T-helper 1 cell treated with Interleukin-12 subunit alpha and Interleukin-12 subunit beta and Interleukin-4 antibody, amounts not matched to agents 30 μg/mL and 1 μg/mL, for 36 hours (primary cell): ENCODE measurements around the gene SERF2.
"Not testable (repeated sequence)": the region's sequence is repeated elsewhere in the genome, so short reads cannot be mapped to it uniquely, and the experiment has no call there.

Experiments
- H3K27ac Mint-ChIP-seq: one replicate; pipeline ENCODE4 v1.8.0; 2021; ENCODE audit warnings: mild to moderate bottlenecking, mixed read lengths
- H3K27me3 Mint-ChIP-seq: one replicate; pipeline ENCODE4 v1.8.0; 2021; ENCODE audit warnings: low read depth, mixed read lengths
- H3K36me3 Mint-ChIP-seq: one replicate; pipeline ENCODE4 v1.8.0; 2021; ENCODE audit warnings: low read depth, mixed read lengths
- H3K4me1 Mint-ChIP-seq: one replicate; pipeline ENCODE4 v1.8.0; 2021; ENCODE audit warnings: low read depth, mixed read lengths
- H3K4me3 Mint-ChIP-seq: one replicate; pipeline ENCODE4 v1.8.0; 2021; ENCODE audit warnings: mild to moderate bottlenecking, moderate library complexity, mixed read lengths
- H3K9me3 Mint-ChIP-seq: one replicate; pipeline ENCODE4 v1.8.0; 2021; ENCODE audit warnings: mixed read lengths

Gene SERF2

GRCh38 chr15:43791993-43792760 is at the start of gene SERF2:
Gene SERF2 (plus strand): TSS chr15:43792320. CDS start chr15:43792377, 57 bp downstream.
- Mint-ChIP-seq H3K27ac (peak within 1 kb of the TSS; percentile 90), H3K4me3 (peak within 1 kb of the TSS; percentile 88), H3K27me3 (no peaks in the 10 kb centered on the region), H3K36me3 (peaks cover 35% of the 10 kb centered on the region), H3K4me1 (peaks cover 28% of the 10 kb centered on the region), H3K9me3 (no peaks in the 10 kb centered on the region)

GRCh38 chr15:43746245-43746902 is 45.7 kb upstream of the SERF2 start, which contains the start of gene PDIA3:
Gene PDIA3 (plus strand): TSS chr15:43746438. CDS start chr15:43746540, 102 bp downstream.
- H3K36me3 Mint-ChIP-seq, H3K9me3 Mint-ChIP-seq, H3K27me3 Mint-ChIP-seq: not testable (repeated sequence)
- H3K27ac Mint-ChIP-seq = peak within 1 kb of the TSS; percentile 99
- peak within 1 kb of the TSS; percentile 97 for H3K4me3 Mint-ChIP-seq
- peaks cover 23% of the 10 kb centered on the region for H3K4me1 Mint-ChIP-seq

GRCh38 chr15:43746903-43747309 is 45.2 kb upstream of the SERF2 start:
- H3K36me3 Mint-ChIP-seq = peaks cover 12% of the 10 kb centered on the region
- H3K4me1 Mint-ChIP-seq = peaks cover 27% of the 10 kb centered on the region
- not testable (repeated sequence) for H3K9me3 Mint-ChIP-seq, H3K27me3 Mint-ChIP-seq
- peak overlapping the region; percentile 97 for H3K4me3 Mint-ChIP-seq
- peak overlapping the region; percentile 99 for H3K27ac Mint-ChIP-seq

GRCh38 chr15:43748376-43748775 is 43.7 kb upstream of the SERF2 start:
- no peaks in the 10 kb centered on the region for H3K9me3 Mint-ChIP-seq
- H3K4me1 Mint-ChIP-seq = peaks cover 34% of the 10 kb centered on the region
- peak overlapping the region; percentile 39 for H3K27ac Mint-ChIP-seq
- no peaks in the 10 kb centered on the region for H3K27me3 Mint-ChIP-seq
- H3K36me3 Mint-ChIP-seq = peaks cover 19% of the 10 kb centered on the region
- H3K4me3 Mint-ChIP-seq = peak overlapping the region; percentile 97

GRCh38 chr15:43749690-43750345 is 42.3 kb upstream of the SERF2 start:
- Mint-ChIP-seq H3K36me3 (peaks cover 26% of the 10 kb centered on the region), H3K27ac (peak overlapping the region; percentile 81), H3K9me3 (no peaks in the 10 kb centered on the region), H3K4me1 (peaks cover 33% of the 10 kb centered on the region), H3K27me3 (no peaks in the 10 kb centered on the region), H3K4me3 (peak overlapping the region; percentile 75)

GRCh38 chr15:43751885-43752284 is 40.2 kb upstream of the SERF2 start:
- no peaks in the 10 kb centered on the region for H3K9me3 Mint-ChIP-seq
- H3K27me3 Mint-ChIP-seq = no peaks in the 10 kb centered on the region
- H3K4me1 Mint-ChIP-seq = peaks cover 27% of the 10 kb centered on the region
- peak overlapping the region; percentile 4 for H3K27ac Mint-ChIP-seq
- H3K36me3 Mint-ChIP-seq = peaks cover 38% of the 10 kb centered on the region
- peak overlapping the region; percentile 2 for H3K4me3 Mint-ChIP-seq

- Mint-ChIP-seq H3K36me3 (peaks cover 39% of the 10 kb centered on the region), H3K27me3 (no peaks in the 10 kb centered on the region), H3K4me3 (no peak overlapping the region), H3K9me3 (no peaks in the 10 kb centered on the region), H3K4me1 (peaks cover 6% of the 10 kb centered on the region), H3K27ac (no peak overlapping the region)
Measured at GRCh38 chr15:43762824-43763223, 29.3 kb upstream of the SERF2 start.

- no peak overlapping the region for H3K4me3 Mint-ChIP-seq
- H3K27me3 Mint-ChIP-seq = no peaks in the 10 kb centered on the region
- H3K4me1 Mint-ChIP-seq = peaks cover 6% of the 10 kb centered on the region
- peaks cover 46% of the 10 kb centered on the region for H3K36me3 Mint-ChIP-seq
- H3K27ac Mint-ChIP-seq = no peak overlapping the region
- no peaks in the 10 kb centered on the region for H3K9me3 Mint-ChIP-seq
Measured at GRCh38 chr15:43763819-43764446, 28.2 kb upstream of the SERF2 start.

GRCh38 chr15:43769584-43770228 is 22.4 kb upstream of the SERF2 start:
- H3K27me3 Mint-ChIP-seq = no peaks in the 10 kb centered on the region
- H3K4me1 Mint-ChIP-seq = peaks cover 3% of the 10 kb centered on the region
- no peaks in the 10 kb centered on the region for H3K9me3 Mint-ChIP-seq
- no peak overlapping the region for H3K4me3 Mint-ChIP-seq
- peaks cover 43% of the 10 kb centered on the region for H3K36me3 Mint-ChIP-seq
- no peak overlapping the region for H3K27ac Mint-ChIP-seq

GRCh38 chr15:43771816-43772215 is 20.3 kb upstream of the SERF2 start:
- no peaks in the 10 kb centered on the region for H3K9me3 Mint-ChIP-seq
- peaks cover 36% of the 10 kb centered on the region for H3K36me3 Mint-ChIP-seq
- H3K27ac Mint-ChIP-seq = no peak overlapping the region
- H3K4me3 Mint-ChIP-seq = no peak overlapping the region
- H3K4me1 Mint-ChIP-seq = peaks cover 3% of the 10 kb centered on the region
- no peaks in the 10 kb centered on the region for H3K27me3 Mint-ChIP-seq

- Mint-ChIP-seq H3K27me3 (no peaks in the 10 kb centered on the region), H3K4me1 (peaks cover 3% of the 10 kb centered on the region), H3K9me3 (no peaks in the 10 kb centered on the region), H3K36me3 (peaks cover 36% of the 10 kb centered on the region), H3K4me3 (no peak overlapping the region), H3K27ac (no peak overlapping the region)
Measured at GRCh38 chr15:43772624-43773023, 19.5 kb upstream of the SERF2 start.

GRCh38 chr15:43774062-43774461 is 18.1 kb upstream of the SERF2 start:
- H3K36me3 Mint-ChIP-seq = peaks cover 28% of the 10 kb centered on the region
- peaks cover 4% of the 10 kb centered on the region for H3K27me3 Mint-ChIP-seq
- H3K9me3 Mint-ChIP-seq = no peaks in the 10 kb centered on the region
- no peak overlapping the region for H3K4me3 Mint-ChIP-seq
- H3K4me1 Mint-ChIP-seq = peaks cover 7% of the 10 kb centered on the region
- H3K27ac Mint-ChIP-seq = no peak overlapping the region

GRCh38 chr15:43775411-43775965 is 16.6 kb upstream of the SERF2 start:
- Mint-ChIP-seq H3K9me3 (no peaks in the 10 kb centered on the region), H3K27me3 (peaks cover 10% of the 10 kb centered on the region), H3K36me3 (peaks cover 18% of the 10 kb centered on the region), H3K4me1 (peaks cover 11% of the 10 kb centered on the region), H3K4me3 (peak overlapping the region; percentile 25), H3K27ac (no peak overlapping the region)
